Muscle of back (tissue), 11 donors: ENCODE results near the gene GNG12. TPM values are rescaled to one million over a fixed set of nuclear protein-coding genes. Genes with fewer than 3 reads are reported as not detected.

Experiments
- DNase-seq, 3 donors: peaks; one replicate each; pipeline versions ENCODE4 v3.0.0 to v3.0.0-alpha.2; 2013
- polyA plus RNA-seq, 10 donors: library from polyadenylated mRNA; unstranded; fragments of 120-200 nt; gene quantifications; one replicate each; pipeline ENCODE4 v1.2.1, GENCODE V29; 2013; ENCODE audit not compliant: insufficient read length in 10 of 10

Gene GNG12
- polyA plus RNA-seq, 10 donors = 44.8 to 64.6 (median 50.6) TPM

GRCh38 chr1:67844988-67845387 lies 11.7 kb upstream of the GNG12 start:
- no peak for DNase-seq

DNA sequence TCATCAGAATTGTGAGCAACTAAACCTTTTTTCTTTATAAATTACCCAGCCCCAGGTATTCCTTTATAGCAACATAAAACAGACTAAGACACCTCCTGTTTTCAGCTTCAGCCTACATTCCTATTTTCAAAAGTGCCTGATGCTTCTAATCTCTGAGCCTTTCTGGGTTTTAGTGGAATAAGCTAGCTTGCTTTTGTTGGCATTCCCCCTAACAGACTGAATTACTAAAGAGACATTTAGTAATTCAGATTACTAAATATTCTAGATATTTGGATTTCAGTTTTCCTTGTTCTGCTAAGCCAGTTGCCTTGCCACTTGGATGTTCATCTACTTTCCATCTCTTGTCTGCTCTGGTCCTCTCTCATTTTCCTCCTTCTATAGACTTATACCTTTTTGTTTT lies 10.5 kb upstream of the GNG12 start:
- no peak for DNase-seq

DNA sequence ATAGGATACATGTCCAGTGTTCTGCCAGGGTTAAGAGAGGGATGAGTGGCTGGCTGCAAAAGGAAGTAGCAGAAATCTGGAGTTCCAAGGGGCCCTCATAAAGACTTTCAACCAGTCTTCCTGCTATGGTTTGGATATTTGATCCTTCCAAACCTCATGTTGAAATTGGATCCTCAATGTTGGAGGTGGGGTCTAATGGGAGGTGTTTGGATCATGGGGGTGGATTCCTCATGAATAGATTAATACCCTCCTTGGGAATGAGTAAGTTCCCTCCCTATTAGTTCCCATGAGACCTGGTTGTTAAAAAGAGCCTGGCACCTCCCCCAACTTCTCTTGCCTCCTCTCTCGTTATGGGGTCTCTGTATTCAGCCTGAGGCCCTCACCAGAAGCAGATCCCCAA lies 10.1 kb upstream of the GNG12 start:
- DNase-seq = no peak

DNA sequence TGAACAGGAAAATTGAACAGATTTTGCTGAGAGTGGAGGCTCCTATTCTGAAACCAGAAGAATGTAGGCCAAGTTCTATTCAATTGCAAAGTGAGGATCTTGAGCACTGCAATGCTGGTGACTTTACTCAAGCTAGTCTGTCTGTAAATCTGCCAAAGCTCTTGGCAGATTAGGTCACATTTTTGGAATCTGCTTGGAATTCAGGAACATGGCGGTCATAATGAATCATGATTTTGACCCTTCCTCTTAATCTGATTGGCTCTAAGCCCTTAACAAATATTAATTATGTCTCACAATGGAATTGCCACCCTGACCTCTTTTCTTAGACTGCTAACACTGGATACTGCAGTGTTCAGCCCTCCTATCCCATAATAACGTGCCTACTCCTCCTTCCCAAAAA lies 7.2 kb upstream of the GNG12 start:
- DNase-seq = peak in 2 of 3 donors; percentile 58 to 86

DNA sequence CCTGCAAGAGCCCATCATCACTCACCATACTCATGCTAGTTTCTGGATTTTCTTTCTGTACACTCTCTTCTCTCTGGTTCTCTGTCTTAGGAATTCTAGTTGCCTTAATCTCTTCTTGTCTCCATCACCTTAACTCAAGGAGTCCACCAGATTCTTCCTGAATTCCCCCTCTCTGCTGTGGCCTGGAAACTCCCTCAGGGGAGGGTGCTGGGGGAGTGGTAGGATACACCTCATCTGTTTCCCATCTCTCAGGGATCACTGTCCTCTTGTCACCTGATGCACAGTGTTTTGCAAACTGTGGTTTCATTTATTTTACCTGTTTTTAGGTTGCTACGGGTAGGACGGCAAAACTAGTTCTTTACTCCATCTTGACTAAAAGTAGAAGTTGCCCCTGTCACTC lies 6.6 kb upstream of the GNG12 start:
- no peak for DNase-seq

DNA sequence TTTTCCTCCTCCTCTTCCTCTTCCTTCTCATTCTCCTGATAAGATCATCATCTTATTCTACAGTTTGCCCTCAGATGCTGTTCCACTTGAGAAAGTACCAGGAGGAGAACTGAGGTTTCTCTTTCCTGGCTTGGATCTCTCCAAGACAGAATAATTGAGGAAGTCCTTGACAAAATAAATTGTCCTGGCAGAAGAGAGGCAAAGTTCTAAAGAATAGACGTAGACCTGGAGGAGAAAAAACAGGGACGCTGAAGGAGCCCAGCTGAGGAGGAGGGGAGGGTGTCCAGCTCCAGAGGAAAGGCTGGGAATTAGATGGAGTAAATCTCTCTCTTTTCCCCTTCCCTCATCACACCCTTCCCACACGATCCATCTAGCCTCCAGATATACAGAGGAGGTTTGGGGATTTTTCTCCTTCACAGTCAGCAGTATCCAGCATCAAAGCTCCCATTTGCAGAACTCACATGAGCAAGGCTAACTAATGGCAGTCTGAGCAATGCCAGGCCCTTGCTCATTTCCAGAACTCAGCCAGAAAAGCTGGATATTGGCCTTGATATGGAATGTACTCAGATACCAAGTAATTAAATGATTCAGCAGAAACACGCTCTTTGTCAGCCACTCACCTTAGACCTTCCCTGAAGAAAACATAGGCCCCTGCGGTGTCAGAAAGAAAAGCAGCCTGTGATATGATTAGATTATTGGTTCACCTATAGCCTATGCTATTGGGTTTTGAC lies 5.1 kb upstream of the GNG12 start:
- no peak for DNase-seq

DNA sequence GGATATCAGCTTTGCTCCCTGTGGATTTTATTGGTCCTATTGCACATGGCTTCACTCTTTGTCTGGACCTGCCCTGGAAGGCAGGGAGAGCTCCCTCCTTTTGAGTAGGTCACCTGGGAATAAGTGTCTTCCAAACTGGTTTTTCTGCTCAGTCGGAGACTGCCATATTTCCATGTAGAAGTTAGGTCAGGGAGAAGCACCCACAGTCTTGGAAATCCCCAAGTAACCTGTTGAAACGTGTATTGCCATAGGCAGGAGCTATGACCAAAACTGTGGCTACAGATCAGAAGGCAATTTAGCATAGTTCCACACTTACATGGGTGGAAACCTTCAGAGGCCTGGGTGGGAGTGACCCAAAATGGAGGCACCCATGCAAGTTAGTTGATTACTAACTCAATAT lies 3.5 kb upstream of the GNG12 start:
- DNase-seq = no peak

DNA sequence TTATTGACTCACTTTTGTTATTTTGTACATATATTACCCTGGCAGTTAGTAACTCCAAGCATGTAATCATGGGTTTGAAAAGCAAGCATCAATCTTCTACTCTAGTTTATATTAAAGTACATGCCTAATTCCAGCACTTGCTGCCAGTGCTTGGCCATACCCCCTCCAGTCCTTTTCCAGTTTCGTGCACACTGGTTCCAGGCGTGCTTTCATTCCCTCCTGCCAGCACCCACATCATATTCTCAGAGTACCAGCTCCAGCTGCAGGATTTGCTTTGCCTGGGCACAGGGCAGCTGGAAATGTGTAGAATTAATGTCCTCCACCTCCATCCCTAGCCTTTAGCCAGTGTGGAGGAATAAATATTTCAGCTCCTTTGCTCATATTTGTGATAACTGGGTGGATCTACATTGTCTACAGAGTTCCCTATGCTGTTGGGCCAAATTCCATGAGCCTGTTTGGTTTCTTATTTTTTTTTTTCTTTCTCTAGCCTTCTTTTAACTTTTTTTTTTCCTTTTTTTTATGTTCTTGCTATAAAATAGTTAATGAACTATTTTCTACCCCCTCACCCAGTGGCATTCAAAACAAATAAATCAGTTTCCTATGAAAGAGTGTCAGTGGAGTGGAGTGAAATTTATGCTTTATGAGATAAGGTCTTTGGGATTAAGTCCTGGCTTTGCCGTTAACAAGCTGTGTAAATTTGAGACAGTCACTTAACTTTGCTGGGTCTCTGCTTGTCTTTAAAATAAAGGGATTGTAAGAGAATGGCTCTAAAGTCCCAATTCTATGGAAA lies 2.6 kb upstream of the GNG12 start:
- DNase-seq = no peak

GRCh38 chr1:67834246-67834877 lies 1.1 kb upstream of the GNG12 start:
- no peak for DNase-seq

- peak in 1 of 3 donors; percentile 43 for DNase-seq
These were observed 304 bp upstream of the GNG12 start for GRCh38 chr1:67833602-67833940.

DNA sequence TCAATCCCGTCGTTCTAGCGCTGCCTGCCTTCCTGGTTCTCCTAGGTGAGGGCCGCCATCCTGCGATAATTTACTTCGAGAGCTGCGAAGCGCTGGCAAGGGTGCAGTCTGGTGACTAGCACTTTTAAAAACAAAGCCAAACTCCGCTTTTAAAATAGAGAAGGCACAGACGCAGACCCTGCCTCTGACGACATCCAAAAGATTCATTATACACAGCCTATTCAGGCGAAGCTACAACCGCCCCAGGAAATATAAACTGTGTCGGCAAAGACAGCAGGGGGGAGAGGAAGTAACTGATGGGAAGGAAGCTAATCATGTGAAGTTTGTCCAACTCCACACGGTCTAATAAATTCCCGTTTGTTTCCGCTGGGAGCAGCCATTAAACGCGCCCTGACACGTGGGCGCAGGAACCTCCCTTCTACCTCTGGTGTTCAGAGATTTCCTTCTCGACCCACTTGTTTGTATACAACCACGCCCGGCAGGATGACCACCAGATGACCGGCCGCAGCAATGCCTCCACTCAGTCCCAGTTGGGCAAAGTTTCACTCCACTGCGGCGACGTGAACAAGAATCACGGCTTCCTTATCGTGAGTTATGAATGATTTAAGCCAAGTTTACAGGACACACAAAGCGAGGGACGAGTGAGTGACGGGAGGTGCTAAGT lies 1.3 kb downstream of the GNG12 start:
- DNase-seq = peak; percentile 54 to 88 (median 66)

DNA sequence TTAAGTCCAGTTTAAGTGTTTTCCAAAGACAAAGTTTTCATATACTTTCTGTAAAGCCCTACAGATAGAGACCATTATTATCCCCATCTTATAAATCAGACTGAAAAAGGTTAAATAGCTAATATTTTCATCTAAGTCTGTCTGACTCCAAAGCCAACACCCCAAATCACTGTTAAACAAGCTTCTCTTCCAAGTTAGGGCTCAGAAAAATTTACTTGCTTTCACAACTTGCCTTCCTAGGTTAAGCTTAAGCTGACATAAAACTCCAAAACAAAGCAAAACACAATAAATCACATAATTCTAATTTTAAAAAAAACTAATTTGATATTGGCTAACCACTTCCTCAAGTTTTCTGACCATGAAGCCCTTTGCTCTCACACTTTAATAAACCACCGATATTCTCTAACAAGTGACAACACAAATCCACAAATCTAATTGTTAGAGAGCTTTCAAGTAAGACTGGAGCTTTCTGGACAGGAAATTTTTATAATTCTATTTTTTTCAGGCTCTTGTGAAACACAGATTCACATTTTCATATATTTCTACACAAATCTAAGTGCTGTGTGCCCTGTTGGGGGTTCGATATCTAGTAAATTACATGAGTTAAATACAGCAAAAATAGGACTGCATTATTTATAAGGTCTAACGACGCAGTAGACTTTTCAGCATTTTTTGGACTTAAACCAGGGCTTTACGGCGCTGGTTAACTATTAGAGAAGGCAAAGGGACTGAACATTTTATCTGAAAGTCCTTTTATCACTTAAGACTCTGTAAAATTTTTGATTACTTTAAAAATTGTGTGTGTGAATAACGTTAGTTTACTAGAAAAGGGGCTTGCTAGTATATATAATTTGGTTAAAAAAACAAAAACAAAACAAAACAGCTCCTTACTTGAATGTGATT lies 2.1 kb downstream of the GNG12 start:
- DNase-seq = peak in 2 of 3 donors; percentile 46 to 72

DNA sequence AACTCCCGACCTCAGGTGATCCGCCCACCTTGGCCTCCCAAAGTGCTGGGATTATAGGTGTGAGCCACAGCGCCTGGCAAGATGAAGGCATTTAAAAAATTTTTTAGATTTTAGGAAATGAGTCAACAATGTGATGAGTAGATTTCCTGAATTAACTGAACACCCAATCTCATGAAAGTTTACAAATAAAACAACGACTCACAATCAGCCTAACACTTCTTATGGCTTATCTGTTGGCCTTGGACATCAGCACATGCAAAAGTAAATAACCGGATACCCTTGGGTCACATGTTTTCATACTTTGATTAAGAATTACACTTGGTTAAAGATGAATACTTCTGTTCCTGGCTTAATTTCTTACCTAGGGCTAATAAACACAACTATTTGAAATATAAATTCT lies 3.0 kb downstream of the GNG12 start:
- DNase-seq = no peak

DNA sequence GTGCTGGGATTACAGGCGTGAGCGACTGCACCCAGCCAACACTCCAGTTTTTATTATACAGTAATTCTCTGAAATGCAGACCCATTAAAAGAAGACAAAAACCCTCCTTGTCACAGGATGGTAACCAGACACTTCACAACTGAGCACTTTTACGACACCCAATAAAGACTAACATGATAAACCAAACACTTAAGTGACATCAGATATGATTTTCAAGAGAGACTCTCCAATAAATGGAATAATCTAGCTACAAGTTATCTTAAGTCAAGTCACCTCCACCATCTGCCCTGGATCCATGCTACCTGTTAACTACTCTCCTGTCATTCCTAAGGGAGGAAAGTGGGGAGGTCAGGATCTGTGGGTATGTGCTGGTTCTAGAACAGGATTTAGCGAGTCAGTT lies 5.6 kb downstream of the GNG12 start:
- no peak for DNase-seq

- no peak for DNase-seq
These were observed 7.7 kb downstream of the GNG12 start for GRCh38 chr1:67825591-67825990.

DNA sequence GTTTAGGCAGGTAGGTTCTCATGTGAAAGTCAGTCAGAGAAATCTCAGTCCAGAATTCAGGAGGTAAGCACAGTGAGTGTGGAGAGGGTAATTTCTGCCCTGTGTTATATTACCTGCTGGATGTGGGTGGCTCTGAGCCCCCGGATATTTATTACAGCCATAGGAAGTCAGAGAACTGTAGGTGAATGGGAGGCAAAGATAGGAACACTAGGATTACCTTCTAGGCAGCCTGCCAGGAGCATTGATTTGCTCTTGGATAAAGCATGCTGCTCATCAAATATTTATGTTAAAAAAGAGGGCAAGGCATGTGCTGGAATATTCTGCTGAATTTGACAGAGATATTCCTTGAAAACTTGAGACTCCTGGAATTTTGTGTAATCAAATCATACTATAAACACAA lies 8.5 kb downstream of the GNG12 start:
- DNase-seq = no peak

GRCh38 chr1:67823615-67824014 lies 9.7 kb downstream of the GNG12 start:
- DNase-seq = no peak

DNA sequence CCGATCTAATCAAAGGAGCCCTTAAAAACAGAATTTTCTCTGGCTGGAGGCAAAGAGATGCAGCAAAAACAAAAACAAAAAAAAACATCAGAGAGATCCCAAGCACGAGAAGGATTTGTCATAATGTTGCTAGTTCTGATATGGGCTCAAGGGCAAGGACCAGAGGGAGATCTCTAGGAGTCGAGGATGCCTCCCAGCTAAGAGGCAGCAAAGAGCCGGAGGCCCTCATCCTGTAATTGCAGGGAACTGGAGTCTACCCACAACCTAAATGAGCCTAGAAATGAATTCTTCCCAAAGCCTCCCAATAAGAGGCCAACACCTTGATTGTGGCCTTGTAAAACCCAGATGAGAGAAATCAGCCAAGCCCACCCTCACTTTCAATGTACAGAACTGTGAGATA lies 12.0 kb downstream of the GNG12 start:
- no peak for DNase-seq

- no peak for DNase-seq
These were observed 14.5 kb downstream of the GNG12 start for GRCh38 chr1:67818725-67819301.

DNA sequence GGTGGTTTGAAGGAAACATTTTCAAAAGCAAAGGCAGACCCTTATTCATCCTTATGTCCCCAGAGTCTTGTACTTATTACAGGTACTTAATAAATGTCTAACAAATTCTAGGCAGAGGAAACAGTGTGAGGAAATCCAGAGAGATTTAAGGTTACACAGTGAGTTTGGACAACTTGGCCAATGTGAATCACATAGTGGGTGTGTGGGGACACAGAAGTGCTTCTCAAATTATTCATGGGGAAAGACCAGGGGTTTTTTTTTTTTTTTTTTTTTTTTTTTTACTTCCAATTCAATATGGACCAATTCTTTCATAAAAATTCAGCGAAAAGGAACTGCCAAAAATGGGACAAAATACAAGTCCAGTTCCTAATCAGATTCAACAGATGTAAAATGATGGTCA lies 15.1 kb downstream of the GNG12 start:
- DNase-seq = no peak

GRCh38 chr1:67817319-67817718 lies 15.9 kb downstream of the GNG12 start:
- no peak for DNase-seq
